ENCODE results near the gene CETN1. TPM values are rescaled to one million over a fixed set of nuclear protein-coding genes. Genes with fewer than 3 reads are reported as not detected.

The CETN1 gene
- total and polyA plus RNA-seq, 2 of the 13 experiments (the other 11 are each of a cell fraction or from before 2014, with no cell fraction given), result not detected

- TF ChIP-seq NR2F2 (IDR thresholded peaks at IDR 0.05; ENCODE audit: borderline replicate concordance, low read depth), result no peak
- TF ChIP-seq HES4 (CRISPR knock-in tag; IDR thresholded peaks at IDR 0.05; ENCODE audit: borderline replicate concordance), result no peak
- TF ChIP-seq ZBTB40 (IDR thresholded peaks at IDR 0.05), result no peak
- no peak for TF ChIP-seq ZBTB40 (CRISPR knock-in tag; IDR thresholded peaks at IDR 0.05)
- no peak for TF ChIP-seq PPARG (CRISPR knock-in tag; conservative IDR thresholded peaks at IDR 0.05)
- no peak for TF ChIP-seq KAT7 (CRISPR knock-in tag; IDR thresholded peaks at IDR 0.05; ENCODE audit: borderline replicate concordance)
- TF ChIP-seq ZNF317 (CRISPR knock-in tag; IDR thresholded peaks at IDR 0.05), result no peak
- TF ChIP-seq PLRG1 (conservative IDR thresholded peaks at IDR 0.05), result no peak
- no peak for TF ChIP-seq NCOR1 (IDR thresholded peaks at IDR 0.05; ENCODE audit: borderline replicate concordance, low read length)
- TF ChIP-seq HMGA1 (CRISPR knock-in tag; conservative IDR thresholded peaks at IDR 0.05), result no peak
- no peak for TF ChIP-seq BCLAF1 (IDR thresholded peaks at IDR 0.05)
- ChIA-PET POLR2A (no interaction called here), CTCF (ENCODE audit: low intra/inter-chr PET ratio, low total read pairs) (no interaction called here)
- no peak for FAIRE-seq
- DNase-seq (ENCODE audit: low spot score), result no peak
- in situ Hi-C loops (cut with HindIII; ENCODE audit: extremely low pct_ligation_motif_present, low pct_unique_long_range_greater_than_20kb), result no loop called here
- Histone ChIP-seq H3K4me2 (ENCODE audit: low read depth, low read length) (no peak overlapping the region), H3K9me3 (ENCODE audit: low read length) (peaks cover 9% of the 10 kb centered on the region), H3K27ac (ENCODE audit: extremely low read length, insufficient read depth, low read length) (no peak overlapping the region), H3K4me1 (ENCODE audit: insufficient read depth, low read length) (peaks cover 9% of the 10 kb centered on the region), H2AFZ (ENCODE audit: low read length) (no peak overlapping the region), H3K79me2 (ENCODE audit: insufficient read depth, low read length) (no peaks in the 10 kb centered on the region), H3K4me3 (replicated peaks in 1 of 3; ENCODE audit: insufficient read depth in 1 of 3, low read depth in 2 of 3, low read length in 3 of 3) (no peak overlapping the region), H3K27me3 (ENCODE audit: control insufficient read depth in 1 of 2, insufficient read depth in 2 of 2, low read length in 2 of 2) (no peaks in the 10 kb centered on the region), H4K20me1 (ENCODE audit: insufficient read depth, low read length) (no peaks in the 10 kb centered on the region), H3K9ac (ENCODE audit: insufficient read depth, low read depth, low read length) (no peak overlapping the region), H3K36me3 (replicated peaks in 1 of 2; ENCODE audit: control insufficient read depth in 1 of 2, insufficient read depth in 2 of 2, low read length in 2 of 2) (no peaks in the 10 kb centered on the region)
- intact Hi-C loops (cut with micrococcal nuclease; ENCODE audit: unreplicated experiment), result no loop called here
- WGBS (ENCODE audit: low lambda C conversion rate), result 19% methylated on average over 3 of the region's 3 CpGs
- ATAC-seq, result no peak
- BruUV-seq (replicated peaks), result no TSS peak
These were observed 2.3 kb downstream of the CETN1 start for GRCh38 chr18:582465-582864.

Measured in HepG2 (cell line).